Prostate gland (tissue), 2 donors: ENCODE data around the gene ZNF827.

ENCODE experiments used
- POLR2AphosphoS5 ChIP-seq: sonication (generic); formaldehyde crosslinking; IDR thresholded peaks from one replicate; pipeline ENCODE4 v1.6.1; 2017; ENCODE audit warnings: antibody characterized with exemption
- TF ChIP-seq, protein P1 (sequence below), 4 experiments: fragments of 200-600 bp in 2 of 4; fragments of 450-650 bp in 2 of 4; sonication (generic) in 2 of 4; IDR thresholded peaks; 1 replicate in 3 of 4; 2 replicates in 1 of 4; pipeline ENCODE4 v1.5.1; 2016 to 2019; ENCODE audit warnings: antibody characterized with exemption in 4 of 4, mild to moderate bottlenecking in 2 of 4, moderate library complexity in 2 of 4

GRCh38 chr4:145720656-145721055 is 218.0 kb downstream of the ZNF827 start:
- TF ChIP-seq POLR2AphosphoS5 = no peak
- TF ChIP-seq, protein P1, sequence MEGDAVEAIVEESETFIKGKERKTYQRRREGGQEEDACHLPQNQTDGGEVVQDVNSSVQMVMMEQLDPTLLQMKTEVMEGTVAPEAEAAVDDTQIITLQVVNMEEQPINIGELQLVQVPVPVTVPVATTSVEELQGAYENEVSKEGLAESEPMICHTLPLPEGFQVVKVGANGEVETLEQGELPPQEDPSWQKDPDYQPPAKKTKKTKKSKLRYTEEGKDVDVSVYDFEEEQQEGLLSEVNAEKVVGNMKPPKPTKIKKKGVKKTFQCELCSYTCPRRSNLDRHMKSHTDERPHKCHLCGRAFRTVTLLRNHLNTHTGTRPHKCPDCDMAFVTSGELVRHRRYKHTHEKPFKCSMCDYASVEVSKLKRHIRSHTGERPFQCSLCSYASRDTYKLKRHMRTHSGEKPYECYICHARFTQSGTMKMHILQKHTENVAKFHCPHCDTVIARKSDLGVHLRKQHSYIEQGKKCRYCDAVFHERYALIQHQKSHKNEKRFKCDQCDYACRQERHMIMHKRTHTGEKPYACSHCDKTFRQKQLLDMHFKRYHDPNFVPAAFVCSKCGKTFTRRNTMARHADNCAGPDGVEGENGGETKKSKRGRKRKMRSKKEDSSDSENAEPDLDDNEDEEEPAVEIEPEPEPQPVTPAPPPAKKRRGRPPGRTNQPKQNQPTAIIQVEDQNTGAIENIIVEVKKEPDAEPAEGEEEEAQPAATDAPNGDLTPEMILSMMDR (IDR thresholded peaks at IDR 0.05) = no peak
